GM21528 (cell line): ENCODE data around the gene HOATZ.

Source experiments
- ATAC-seq: cut with Tn5 transposase; IDR thresholded peaks from one replicate; pipeline ENCODE4 v1.9.1; 2021; ENCODE audit warnings: mild to moderate bottlenecking, moderate library complexity; ENCODE audit not compliant: unreplicated experiment, low FRiP score

Gene HOATZ

GRCh38 chr11:111574373-111575225, 60.0 kb downstream of the HOATZ start:
- no peak for ATAC-seq

DNA sequence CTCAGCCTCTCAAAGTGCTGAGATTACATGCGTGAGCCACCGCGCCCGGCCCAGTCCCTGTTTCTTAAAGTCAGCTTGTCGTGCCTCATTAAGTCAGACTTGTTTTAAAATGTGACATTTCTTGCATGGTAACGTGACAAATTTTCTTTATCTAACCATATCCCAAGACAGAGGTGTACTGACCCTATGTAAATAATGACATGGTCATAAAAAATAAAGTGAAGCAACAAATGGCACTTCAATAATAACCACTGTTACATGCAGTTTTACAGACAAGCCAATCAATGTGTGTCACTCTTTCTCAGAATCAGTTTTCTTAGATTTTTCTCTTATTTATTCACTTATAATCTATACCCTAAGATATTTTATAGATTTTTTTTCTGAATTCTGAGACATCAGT, 61.2 kb downstream of the HOATZ start:
- ATAC-seq = no peak

- no peak for ATAC-seq
These were observed 63.2 kb downstream of the HOATZ start for GRCh38 chr11:111577821-111578220.

- ATAC-seq = no peak
These were observed 66.8 kb downstream of the HOATZ start for GRCh38 chr11:111581341-111581740.

- no peak for ATAC-seq
These were observed 67.6 kb downstream of the HOATZ start for GRCh38 chr11:111582163-111582562.

- ATAC-seq = no peak
These were observed 68.3 kb downstream of the HOATZ start for GRCh38 chr11:111582881-111583280.

DNA sequence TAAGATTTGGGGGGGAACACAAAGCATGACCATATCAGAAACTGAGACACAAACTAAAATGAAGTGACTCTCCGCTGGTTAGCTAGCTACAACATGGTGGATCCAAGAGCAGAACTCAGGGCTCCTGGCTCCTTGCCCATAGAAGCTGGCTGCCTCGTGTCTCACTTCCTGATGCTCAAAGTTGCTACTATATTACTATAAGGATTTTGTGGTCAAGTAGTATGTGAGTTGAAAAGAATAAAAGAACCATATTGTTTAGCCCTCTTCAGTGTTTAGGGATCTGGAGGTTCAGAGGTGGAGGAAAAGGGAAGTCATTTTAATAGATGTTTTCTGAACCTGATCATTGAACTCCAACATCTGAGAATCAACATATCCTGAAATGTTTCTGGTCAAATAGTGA, 70.8 kb downstream of the HOATZ start:
- no peak for ATAC-seq

DNA sequence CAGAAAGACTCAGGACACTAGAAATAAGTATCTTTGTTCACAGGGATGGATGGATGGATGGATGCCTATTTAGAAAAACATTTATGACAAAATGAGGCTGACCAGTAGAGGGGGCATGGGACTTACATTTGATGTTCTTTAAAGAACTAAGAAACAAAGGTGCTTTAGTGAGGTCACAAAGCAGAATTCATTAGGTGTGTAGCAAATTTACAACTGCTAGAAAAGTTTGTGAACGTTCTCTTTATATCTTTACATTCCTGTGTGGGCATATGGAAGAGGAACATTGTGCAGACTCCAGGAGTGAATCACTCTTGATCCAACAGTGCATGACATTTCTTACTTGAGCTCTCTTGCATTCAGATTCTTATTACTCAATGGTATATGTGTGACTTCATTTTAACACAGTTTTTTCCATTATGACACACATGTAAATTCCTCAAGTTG, 71.8 kb downstream of the HOATZ start:
- ATAC-seq = no peak
